K562 (cell line): ENCODE measurements around the gene ZBTB25. TPM values are rescaled to one million over a fixed set of nuclear protein-coding genes. Genes with fewer than 3 reads are reported as not detected.

Experiments used
- ATAC-seq: fragments of 200-7000 bp; cut with Tn5 transposase; 3 replicates; pipeline ENCODE4 v1.9.1; 2020; ENCODE audit warnings: moderate library complexity
- BruUV-seq: library from RNA; stranded (reverse); fragments of 400-500 nt; replicated peaks from 2 replicates; lab custom pipeline; 2021; lab: Mats Ljungman, UMichigan
- CTCF ChIA-PET: fragments of 300-600 bp; formaldehyde crosslinking; extraction: SDS; loops from one replicate; lab custom pipeline; 2021; ENCODE audit warnings: low intra/inter-chr PET ratio; lab: Yijun Ruan, JAX
- POLR2A ChIA-PET: fragments of 300-600, 350-650 bp; sonication (Branson Sonifier 250); formaldehyde crosslinking; extraction: SDS; loops from one replicate; lab custom pipeline; 2021; ENCODE audit warnings: antibody characterized with exemption, inconsistent platforms; lab: Yijun Ruan, JAX
- DNase-seq, 4 experiments: peaks; one replicate each; pipeline versions ENCODE4 v3.0.0 to v3.0.0-alpha.2; 2011 to 2018; ENCODE audit warnings: low spot score in 3 of 4, mixed read lengths in 3 of 4; ENCODE audit errors: extremely low read depth in 1 of 4
- FAIRE-seq: peaks from 2 replicates; lab custom pipeline; 2011; peaks lifted over from hg19 to GRCh38; lab: Jason Lieb, UNC
- H2AFZ ChIP-seq: 2 replicates; pipeline ENCODE4 v1.6.0; 2011; ENCODE audit warnings: low read depth, low read length, control low read depth, inconsistent platforms
- H3K27ac ChIP-seq: fragments of 200-600 bp; 3 replicates; pipeline ENCODE4 v1.8.0; 2011; ENCODE audit warnings: low read depth, mild to moderate bottlenecking, control low read depth, inconsistent platforms, low read length, moderate library complexity, mixed read lengths; ENCODE audit errors: extremely low read depth
- H3K27me3 ChIP-seq, 2 experiments: fragments of 300-600 bp in 1 of 2; 2 replicates in 1 of 2; 3 replicates in 1 of 2; pipeline versions ENCODE4 v1.6.0 to v1.8.0; 2011; ENCODE audit warnings: inconsistent platforms in 2 of 2, low read length in 2 of 2, mild to moderate bottlenecking in 1 of 2, mixed read lengths in 1 of 2, moderate library complexity in 1 of 2; ENCODE audit not compliant: control insufficient read depth in 2 of 2, insufficient read depth in 2 of 2
- H3K36me3 ChIP-seq: fragments of 300-600 bp; 3 replicates; pipeline ENCODE4 v1.8.0; 2011; ENCODE audit warnings: mild to moderate bottlenecking, low read length, inconsistent platforms; ENCODE audit not compliant: control insufficient read depth, insufficient read depth
- H3K4me1 ChIP-seq, 2 experiments: fragments of 200-600 bp in 1 of 2; replicated peaks in 1 of 2; 2 replicates in 1 of 2; 3 replicates in 1 of 2; pipeline versions ENCODE4 v1.5.1 to v1.8.0; 2011; ENCODE audit warnings: inconsistent platforms in 2 of 2, low read length in 2 of 2, mild to moderate bottlenecking in 1 of 2, mixed read lengths in 1 of 2, moderate library complexity in 1 of 2; ENCODE audit not compliant: control insufficient read depth in 2 of 2, insufficient read depth in 2 of 2
- H3K4me2 ChIP-seq: 2 replicates; pipeline ENCODE4 v1.6.1; 2011; ENCODE audit warnings: low read length, control low read depth, inconsistent platforms, mixed read lengths; ENCODE audit not compliant: insufficient read depth
- H3K4me3 ChIP-seq: fragments of 200-600 bp; sonication (generic), shearing (Covaris generic); 2 replicates; pipeline ENCODE4 v1.5.1; 2016; ENCODE audit warnings: control low read depth, inconsistent platforms
- H3K79me2 ChIP-seq: fragments of 200-600 bp; 3 replicates; pipeline ENCODE4 v1.8.0; 2011; ENCODE audit warnings: low read length, inconsistent platforms; ENCODE audit not compliant: control insufficient read depth, insufficient read depth
- H3K9ac ChIP-seq, 2 experiments: 2 replicates each; pipeline versions ENCODE4 v1.6.0 to v1.6.1; 2011; ENCODE audit warnings: low read depth in 2 of 2, low read length in 2 of 2, control low read depth in 1 of 2, inconsistent platforms in 1 of 2, mild to moderate bottlenecking in 1 of 2, mixed read lengths in 1 of 2; ENCODE audit not compliant: insufficient read depth in 1 of 2
- H3K9me1 ChIP-seq: one replicate; pipeline ENCODE4 v1.6.0; 2011; ENCODE audit warnings: inconsistent platforms, mild to moderate bottlenecking, low read length, moderate library complexity; ENCODE audit not compliant: control insufficient read depth, insufficient read depth
- H3K9me3 ChIP-seq: replicated peaks from 2 replicates; pipeline ENCODE4 v1.5.1; 2011; ENCODE audit warnings: low read depth, low read length, inconsistent platforms; ENCODE audit not compliant: control insufficient read depth, insufficient read depth
- H4K20me1 ChIP-seq: replicated peaks from 2 replicates; pipeline ENCODE4 v1.6.1; 2011; ENCODE audit warnings: low read length, inconsistent platforms, mixed read lengths; ENCODE audit not compliant: control insufficient read depth, insufficient read depth
- ERF ChIP-seq: fragments of 450-650 bp; formaldehyde crosslinking; IDR thresholded peaks from 2 replicates; pipeline ENCODE4 v1.4.0; 2020; ENCODE audit warnings: mild to moderate bottlenecking, mixed read lengths
- FOXM1 ChIP-seq, 2 experiments: fragments of 450-650 bp in 1 of 2; sonication (generic) in 1 of 2; formaldehyde crosslinking in 1 of 2; IDR thresholded peaks; 2 replicates each; pipeline versions ENCODE4 v1.6.1 to v1.9.0; 2017 to 2022; ENCODE audit warnings: low read depth in 2 of 2, mild to moderate bottlenecking in 2 of 2, missing genetic modification reagents in 1 of 2, moderate library complexity in 1 of 2
- HDAC3 ChIP-seq: fragments of 450-650 bp; IDR thresholded peaks from 2 replicates; pipeline ENCODE4 v1.6.1; 2018; ENCODE audit warnings: borderline replicate concordance, mild to moderate bottlenecking, moderate library complexity; ENCODE audit not compliant: partially characterized antibody
- WGBS: fragments of 100-300 bp; shearing (Covaris generic); methylation state at CpG from one replicate; pipeline ENCODE4 v1.1.6; 2016; ENCODE audit warnings: low coverage, mixed read lengths; ENCODE audit not compliant: insufficient coverage; ENCODE audit errors: missing lambda C conversion rate; 5-methylcytosine and 5-hydroxymethylcytosine counted together
- in situ Hi-C: fragments of 300-500 bp; cut with MboI; formaldehyde crosslinking; loops from 4 replicates; pipeline ENCODE4 v1.15.0; 2018; ENCODE audit warnings: inconsistent platforms, mixed read lengths
- intact Hi-C: fragments of 100-400 bp; cut with micrococcal nuclease; formaldehyde crosslinking; loops from 2 replicates; pipeline ENCODE4 v1.14.2; 2022
- polyA plus RNA-seq, 8 experiments: library from polyadenylated mRNA; depleted of rRNA in 4 of 8; stranded (reverse) in 5 of 8; unstranded in 3 of 8; fragments of >200 nt; fragmentation: Nextera tagmentation in 2 of 8; fragmentation: Illumina TruSeq in 1 of 8; extraction: Ambion mirVana in 2 of 8; extraction: Trizol in 1 of 8; gene quantifications; 2 replicates each; pipeline versions ENCODE4 v1.2.1 to v1.2.3, GENCODE V29; 2011 to 2014; ENCODE audit warnings: inconsistent platforms in 1 of 8, missing spikeins in 1 of 8
- total RNA-seq, 7 experiments: library from RNA; depleted of rRNA in 6 of 7; stranded (reverse); fragments of >200 nt in 6 of 7; fragmentation: Illumina TruSeq in 2 of 7; extraction: Trizol in 2 of 7; gene quantifications; 2 replicates each; pipeline versions ENCODE4 v1.2.1 to v1.2.3, GENCODE V29; 2011 to 2021; ENCODE audit warnings: low replicate concordance in 1 of 7
- TF ChIP-seq, protein P1 (sequence below): IDR thresholded peaks from 2 replicates; pipeline ENCODE4 v1.6.1; 2011; ENCODE audit warnings: borderline replicate concordance, low read depth, mild to moderate bottlenecking, moderate library complexity, low read length; ENCODE audit not compliant: insufficient read depth, poor library complexity, severe bottlenecking
- TF ChIP-seq, protein P2 (sequence below): fragments of 250-450 bp; sonication (Bioruptor Pico); IDR thresholded peaks from 2 replicates; pipeline ENCODE4 v1.4.0; 2020; ENCODE audit warnings: borderline replicate concordance

ZBTB25 gene
- total and polyA plus RNA-seq, 9 of the 15 experiments (the other 6 are each of a cell fraction or from before 2014, with no cell fraction given), result 0.61 to 3.9 (median 2.3) TPM

DNA sequence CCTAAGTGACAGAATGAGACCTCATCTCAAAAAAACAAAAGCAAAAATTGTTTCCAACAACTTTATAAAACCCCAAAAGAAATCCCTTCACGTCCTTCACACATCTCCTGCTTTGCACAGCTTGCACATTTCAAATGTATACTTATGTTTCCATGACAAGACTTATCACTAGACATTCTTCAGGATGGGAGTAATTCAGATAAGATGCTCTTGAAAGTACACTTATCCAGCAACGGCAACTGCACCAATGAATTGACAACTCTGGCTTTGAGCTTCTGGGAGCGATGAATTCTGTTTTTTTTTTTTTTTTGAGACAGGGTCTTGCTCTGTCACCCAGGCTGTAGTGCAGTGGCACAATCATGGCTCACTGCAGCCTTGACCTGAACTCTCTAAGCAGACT, 69.1 kb downstream of the ZBTB25 start (continued):
- TF ChIP-seq, protein P1, sequence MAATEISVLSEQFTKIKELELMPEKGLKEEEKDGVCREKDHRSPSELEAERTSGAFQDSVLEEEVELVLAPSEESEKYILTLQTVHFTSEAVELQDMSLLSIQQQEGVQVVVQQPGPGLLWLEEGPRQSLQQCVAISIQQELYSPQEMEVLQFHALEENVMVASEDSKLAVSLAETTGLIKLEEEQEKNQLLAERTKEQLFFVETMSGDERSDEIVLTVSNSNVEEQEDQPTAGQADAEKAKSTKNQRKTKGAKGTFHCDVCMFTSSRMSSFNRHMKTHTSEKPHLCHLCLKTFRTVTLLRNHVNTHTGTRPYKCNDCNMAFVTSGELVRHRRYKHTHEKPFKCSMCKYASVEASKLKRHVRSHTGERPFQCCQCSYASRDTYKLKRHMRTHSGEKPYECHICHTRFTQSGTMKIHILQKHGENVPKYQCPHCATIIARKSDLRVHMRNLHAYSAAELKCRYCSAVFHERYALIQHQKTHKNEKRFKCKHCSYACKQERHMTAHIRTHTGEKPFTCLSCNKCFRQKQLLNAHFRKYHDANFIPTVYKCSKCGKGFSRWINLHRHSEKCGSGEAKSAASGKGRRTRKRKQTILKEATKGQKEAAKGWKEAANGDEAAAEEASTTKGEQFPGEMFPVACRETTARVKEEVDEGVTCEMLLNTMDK, result no peak
- TF ChIP-seq HDAC3, result no peak
- no peak for TF ChIP-seq ERF (CRISPR knock-in tag)

DNA sequence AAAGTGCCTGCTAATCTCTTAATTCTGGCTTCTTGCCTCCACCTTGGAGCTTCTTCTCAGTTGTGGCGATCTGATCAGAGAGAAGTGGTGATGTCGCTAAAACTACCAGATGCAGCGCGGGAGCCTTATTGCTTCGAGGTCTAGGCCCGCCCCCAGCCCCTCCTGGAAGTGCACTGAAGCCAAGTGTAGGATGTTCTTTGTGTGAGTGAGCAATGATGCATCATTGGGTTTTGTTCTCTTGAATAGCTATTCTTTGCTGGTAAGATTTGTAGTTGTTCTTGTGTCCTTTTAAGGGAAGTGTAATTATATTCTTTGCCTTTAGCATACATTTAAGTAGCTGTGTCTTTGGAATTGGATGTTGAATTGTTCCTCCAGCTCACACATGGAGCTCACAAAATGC, 79.7 kb downstream of the ZBTB25 start:
- CTCF ChIA-PET, result no interaction called here

More for the DNA sequence above, 79.7 kb downstream of the ZBTB25 start:
- DNase-seq (no peak), FAIRE-seq (no peak), ATAC-seq (no peak)
- intact Hi-C loops (loop anchor here (10.0 kb wide), 1 partner anchor 79 kb away; no protein-coding TSS in a partner anchor), in situ Hi-C loops (no loop called here)
- TF ChIP-seq, protein P2, sequence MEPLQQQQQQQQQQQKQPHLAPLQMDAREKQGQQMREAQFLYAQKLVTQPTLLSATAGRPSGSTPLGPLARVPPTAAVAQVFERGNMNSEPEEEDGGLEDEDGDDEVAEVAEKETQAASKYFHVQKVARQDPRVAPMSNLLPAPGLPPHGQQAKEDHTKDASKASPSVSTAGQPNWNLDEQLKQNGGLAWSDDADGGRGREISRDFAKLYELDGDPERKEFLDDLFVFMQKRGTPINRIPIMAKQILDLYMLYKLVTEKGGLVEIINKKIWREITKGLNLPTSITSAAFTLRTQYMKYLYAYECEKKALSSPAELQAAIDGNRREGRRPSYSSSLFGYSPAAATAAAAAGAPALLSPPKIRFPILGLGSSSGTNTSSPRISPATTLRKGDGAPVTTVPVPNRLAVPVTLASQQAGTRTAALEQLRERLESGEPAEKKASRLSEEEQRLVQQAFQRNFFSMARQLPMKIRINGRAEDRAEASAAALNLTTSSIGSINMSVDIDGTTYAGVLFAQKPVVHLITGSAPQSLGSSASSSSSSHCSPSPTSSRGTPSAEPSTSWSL (CRISPR knock-in tag), result no peak
- TF ChIP-seq FOXM1 (IDR thresholded peaks at IDR 0.05; ENCODE audit: low read depth) (no peak), FOXM1 (CRISPR knock-in tag; IDR thresholded peaks at IDR 0.05; ENCODE audit: low read depth) (no peak)
- H3K4me3 ChIP-seq, result no peak overlapping the region
- no peaks in the 10 kb centered on the region for H4K20me1 ChIP-seq
- no peaks in the 10 kb centered on the region for H3K4me1 ChIP-seq
- H3K4me2 ChIP-seq, result no peak overlapping the region
- POLR2A ChIA-PET, result interaction anchor here (0.8 kb wide), 1 partner anchor 16 kb away, joined by 4 read pairs; no protein-coding TSS in a partner anchor
- peaks cover 87% of the 10 kb centered on the region for H3K36me3 ChIP-seq
- no peaks in the 10 kb centered on the region for H3K79me2 ChIP-seq
- H3K9ac ChIP-seq, result no peak overlapping the region
- H3K27ac ChIP-seq, result no peak overlapping the region
- H2AFZ ChIP-seq, result no peak overlapping the region
- 96% methylated on average over 5 of the region's 6 CpGs for WGBS
- H3K9me1 ChIP-seq, result no peaks in the 10 kb centered on the region
- no peaks in the 10 kb centered on the region for H3K27me3 ChIP-seq
- no peaks in the 10 kb centered on the region for H3K9me3 ChIP-seq
- BruUV-seq, result no TSS peak
